HEK293 (cell line): ENCODE measurements around the gene CCR6.

Source experiments
- CTCF ChIA-PET: fragments of 350-600 bp; formaldehyde crosslinking; extraction: SDS; loops from one replicate; lab custom pipeline; 2021; ENCODE audit warnings: antibody characterized with exemption; lab: Yijun Ruan, JAX
- POLR2A ChIA-PET: fragments of 300-600 bp; formaldehyde crosslinking; extraction: SDS; loops from one replicate; lab custom pipeline; 2020; ENCODE audit warnings: antibody characterized with exemption, inconsistent platforms; lab: Yijun Ruan, JAX
- H3K27ac ChIP-seq: fragments of 200-500 bp; sonication (Bioruptor generic); 2 replicates; pipeline ENCODE4 v1.5.1; 2014; ENCODE audit warnings: low read depth, low read length, control low read depth, inconsistent platforms; ENCODE audit errors: extremely low read depth
- H3K36me3 ChIP-seq, 2 experiments: fragments of 200-500 bp in 1 of 2; sonication (Bioruptor generic) in 1 of 2; 1 replicate in 1 of 2; 2 replicates in 1 of 2; pipeline ENCODE4 v1.5.1; 2014 to 2017; ENCODE audit warnings: inconsistent platforms in 2 of 2, low read length in 2 of 2; ENCODE audit not compliant: control insufficient read depth in 2 of 2, insufficient read depth in 1 of 2
- H3K4me1 ChIP-seq: fragments of 200-500 bp; sonication (Bioruptor generic); 2 replicates; pipeline ENCODE4 v1.5.1; 2014; ENCODE audit warnings: mild to moderate bottlenecking, low read length, inconsistent platforms; ENCODE audit not compliant: control insufficient read depth, insufficient read depth
- H3K4me3 ChIP-seq: 2 replicates; pipeline ENCODE4 v1.5.1; 2011; ENCODE audit warnings: low read depth, mild to moderate bottlenecking, control low read depth, low read length, moderate library complexity
- H3K9me3 ChIP-seq: fragments of 200-500 bp; sonication (Bioruptor generic); 2 replicates; pipeline ENCODE4 v1.5.1; 2014; ENCODE audit warnings: low read depth, low read length, inconsistent platforms; ENCODE audit not compliant: control insufficient read depth, insufficient read depth
- EGR2 ChIP-seq: fragments of 450-650 bp; formaldehyde crosslinking; IDR thresholded peaks from 2 replicates; pipeline ENCODE4 v1.5.1; 2016; ENCODE audit warnings: low read depth, missing biosample characterization, missing genetic modification characterization
- GLI2 ChIP-seq: fragments of 450-650 bp; formaldehyde crosslinking; IDR thresholded peaks from 2 replicates; pipeline ENCODE4; 2017; ENCODE audit warnings: missing biosample characterization, missing genetic modification characterization, low read depth, borderline replicate concordance
- YY1 ChIP-seq: fragments of 450-650 bp; formaldehyde crosslinking; IDR thresholded peaks from 2 replicates; pipeline ENCODE4 v1.5.1; 2018; ENCODE audit warnings: missing biosample characterization, missing genetic modification characterization
- ZBTB48 ChIP-seq: fragments of 450-650 bp; formaldehyde crosslinking; IDR thresholded peaks from 2 replicates; pipeline ENCODE4 v1.5.1; 2016; ENCODE audit warnings: missing biosample characterization, missing genetic modification characterization
- ZNF174 ChIP-seq: fragments of 450-650 bp; formaldehyde crosslinking; IDR thresholded peaks from 2 replicates; pipeline ENCODE4 v1.5.0; 2017; ENCODE audit warnings: missing biosample characterization, mild to moderate bottlenecking, missing genetic modification characterization
- ZNF184 ChIP-seq: fragments of 450-650 bp; IDR thresholded peaks from 2 replicates; pipeline ENCODE4 v1.5.1; 2018; ENCODE audit warnings: missing biosample characterization, mild to moderate bottlenecking, missing genetic modification characterization
- ZNF214 ChIP-seq: fragments of 450-650 bp; formaldehyde crosslinking; IDR thresholded peaks from 2 replicates; pipeline ENCODE4 v1.5.1; 2017; ENCODE audit warnings: missing biosample characterization, mild to moderate bottlenecking, missing genetic modification characterization, borderline replicate concordance
- ZNF239 ChIP-seq: fragments of 450-650 bp; formaldehyde crosslinking; IDR thresholded peaks from 2 replicates; pipeline ENCODE4 v1.5.1; 2016; ENCODE audit warnings: missing biosample characterization, missing genetic modification characterization
- ZNF335 ChIP-seq: fragments of 450-650 bp; formaldehyde crosslinking; conservative IDR thresholded peaks from 2 replicates; pipeline ENCODE4 v1.5.1; 2016; ENCODE audit warnings: missing biosample characterization, missing genetic modification characterization
- ZNF416 ChIP-seq: fragments of 450-650 bp; formaldehyde crosslinking; IDR thresholded peaks from 2 replicates; pipeline ENCODE4 v1.5.1; 2016; ENCODE audit warnings: missing biosample characterization, missing genetic modification characterization
- ZNF529 ChIP-seq: fragments of 450-650 bp; formaldehyde crosslinking; IDR thresholded peaks from 2 replicates; pipeline ENCODE4 v1.5.1; 2017; ENCODE audit warnings: missing genetic modification characterization, missing biosample characterization; ENCODE audit not compliant: insufficient replicate concordance
- ZNF555 ChIP-seq: fragments of 450-650 bp; formaldehyde crosslinking; conservative IDR thresholded peaks from 2 replicates; pipeline ENCODE4 v1.5.1; 2017; ENCODE audit warnings: missing biosample characterization, mild to moderate bottlenecking, missing genetic modification characterization, inconsistent platforms
- ZNF558 ChIP-seq: fragments of 450-650 bp; formaldehyde crosslinking; IDR thresholded peaks from 2 replicates; pipeline ENCODE4 v1.5.1; 2016; ENCODE audit warnings: missing biosample characterization, missing genetic modification characterization
- ZNF792 ChIP-seq: fragments of 450-650 bp; formaldehyde crosslinking; IDR thresholded peaks from 2 replicates; pipeline ENCODE4 v1.5.1; 2016; ENCODE audit warnings: missing biosample characterization, missing genetic modification characterization
- ZNF837 ChIP-seq: fragments of 450-650 bp; formaldehyde crosslinking; IDR thresholded peaks from 2 replicates; pipeline ENCODE4 v1.5.1; 2016; ENCODE audit warnings: missing biosample characterization, missing genetic modification characterization
- TF ChIP-seq, protein P1 (sequence below): fragments of 450-650 bp; formaldehyde crosslinking; IDR thresholded peaks from 2 replicates; pipeline ENCODE4 v1.5.1; 2016; ENCODE audit warnings: missing biosample characterization, missing genetic modification characterization
- TF ChIP-seq, protein P2 (sequence below): fragments of 450-650 bp; formaldehyde crosslinking; IDR thresholded peaks from 2 replicates; pipeline ENCODE4 v1.5.1; 2016; ENCODE audit warnings: missing biosample characterization, missing genetic modification characterization, borderline replicate concordance
- TF ChIP-seq, protein P3 (sequence below): sonication (generic); formaldehyde crosslinking; IDR thresholded peaks from 2 replicates; pipeline ENCODE4 v1.8.1; 2022; ENCODE audit warnings: mild to moderate bottlenecking, moderate library complexity, missing genetic modification reagents
- TF ChIP-seq, protein P4 (sequence below): fragments of 450-650 bp; formaldehyde crosslinking; IDR thresholded peaks from 2 replicates; pipeline ENCODE4 v1.5.1; 2016; ENCODE audit warnings: missing biosample characterization, missing genetic modification characterization, borderline replicate concordance

CCR6 gene

DNA sequence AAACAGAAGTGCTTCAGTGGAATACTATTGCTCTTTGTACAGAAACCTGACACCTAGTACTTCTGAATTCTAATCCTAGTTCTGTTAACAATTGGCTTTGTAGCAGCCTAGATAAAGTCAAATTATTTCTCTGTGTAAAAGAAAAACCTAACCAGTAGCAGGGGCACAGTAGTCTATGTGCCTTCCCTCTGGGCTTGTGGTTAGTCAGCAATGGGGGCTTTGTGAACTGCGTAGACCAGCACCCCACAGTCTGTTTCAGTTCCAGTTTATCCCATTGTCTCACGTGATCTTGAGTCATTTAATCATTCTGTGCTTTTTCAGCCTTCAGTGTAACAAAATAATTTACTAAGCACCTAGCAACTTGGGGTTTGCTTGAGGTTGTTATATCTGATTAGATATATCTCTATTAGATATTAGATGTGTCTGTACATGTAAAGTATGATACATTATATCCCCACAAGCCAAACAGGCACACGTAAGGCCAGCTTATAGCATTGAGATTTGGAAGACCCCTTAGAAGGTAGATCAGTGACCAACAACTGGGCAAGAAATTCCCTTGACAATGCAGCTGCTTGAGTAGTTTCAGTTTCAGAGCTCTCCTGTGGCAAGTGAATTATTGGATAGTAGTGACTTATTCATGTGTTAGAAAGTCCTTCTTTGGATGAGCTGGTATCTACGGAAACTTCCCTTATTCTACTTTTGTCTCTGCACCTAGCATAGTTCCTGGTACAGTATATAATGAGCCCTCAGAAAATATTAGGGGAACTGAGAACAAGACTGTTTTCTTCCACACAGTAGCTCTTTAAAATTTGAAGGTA lies 27.9 kb upstream of the CCR6 start:
- no peaks in the 10 kb centered on the region for H3K4me1 ChIP-seq
- TF ChIP-seq ZNF792 (tag by site-specific recombination) (no peak), ZNF529 (tag by site-specific recombination) (no peak), ZBTB48 (tag by site-specific recombination) (no peak), YY1 (tag by site-specific recombination) (no peak), ZNF239 (tag by site-specific recombination) (no peak), GLI2 (no peak), ZNF184 (no peak), ZNF214 (tag by site-specific recombination) (no peak), ZNF335 (no peak), ZNF416 (no peak), ZNF174 (tag by site-specific recombination) (no peak), ZNF555 (tag by site-specific recombination) (no peak), ZNF837 (tag by site-specific recombination) (no peak), EGR2 (tag by site-specific recombination) (no peak), ZNF558 (no peak)
- TF ChIP-seq, protein P1, sequence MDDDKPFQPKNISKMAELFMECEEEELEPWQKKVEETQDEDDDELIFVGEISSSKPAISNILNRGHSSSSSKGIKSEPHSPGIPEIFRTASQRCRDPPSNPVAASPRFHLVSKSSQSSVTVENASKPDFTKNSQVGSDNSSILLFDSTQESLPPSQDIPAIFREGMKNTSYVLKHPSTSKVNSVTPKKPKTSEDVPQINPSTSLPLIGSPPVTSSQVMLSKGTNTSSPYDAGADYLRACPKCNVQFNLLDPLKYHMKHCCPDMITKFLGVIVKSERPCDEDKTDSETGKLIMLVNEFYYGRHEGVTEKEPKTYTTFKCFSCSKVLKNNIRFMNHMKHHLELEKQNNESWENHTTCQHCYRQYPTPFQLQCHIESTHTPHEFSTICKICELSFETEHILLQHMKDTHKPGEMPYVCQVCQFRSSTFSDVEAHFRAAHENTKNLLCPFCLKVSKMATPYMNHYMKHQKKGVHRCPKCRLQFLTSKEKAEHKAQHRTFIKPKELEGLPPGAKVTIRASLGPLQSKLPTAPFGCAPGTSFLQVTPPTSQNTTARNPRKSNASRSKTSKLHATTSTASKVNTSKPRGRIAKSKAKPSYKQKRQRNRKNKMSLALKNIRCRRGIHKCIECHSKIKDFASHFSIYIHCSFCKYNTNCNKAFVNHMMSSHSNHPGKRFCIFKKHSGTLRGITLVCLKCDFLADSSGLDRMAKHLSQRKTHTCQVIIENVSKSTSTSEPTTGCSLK (tag by site-specific recombination): no peak
- TF ChIP-seq, protein P2, sequence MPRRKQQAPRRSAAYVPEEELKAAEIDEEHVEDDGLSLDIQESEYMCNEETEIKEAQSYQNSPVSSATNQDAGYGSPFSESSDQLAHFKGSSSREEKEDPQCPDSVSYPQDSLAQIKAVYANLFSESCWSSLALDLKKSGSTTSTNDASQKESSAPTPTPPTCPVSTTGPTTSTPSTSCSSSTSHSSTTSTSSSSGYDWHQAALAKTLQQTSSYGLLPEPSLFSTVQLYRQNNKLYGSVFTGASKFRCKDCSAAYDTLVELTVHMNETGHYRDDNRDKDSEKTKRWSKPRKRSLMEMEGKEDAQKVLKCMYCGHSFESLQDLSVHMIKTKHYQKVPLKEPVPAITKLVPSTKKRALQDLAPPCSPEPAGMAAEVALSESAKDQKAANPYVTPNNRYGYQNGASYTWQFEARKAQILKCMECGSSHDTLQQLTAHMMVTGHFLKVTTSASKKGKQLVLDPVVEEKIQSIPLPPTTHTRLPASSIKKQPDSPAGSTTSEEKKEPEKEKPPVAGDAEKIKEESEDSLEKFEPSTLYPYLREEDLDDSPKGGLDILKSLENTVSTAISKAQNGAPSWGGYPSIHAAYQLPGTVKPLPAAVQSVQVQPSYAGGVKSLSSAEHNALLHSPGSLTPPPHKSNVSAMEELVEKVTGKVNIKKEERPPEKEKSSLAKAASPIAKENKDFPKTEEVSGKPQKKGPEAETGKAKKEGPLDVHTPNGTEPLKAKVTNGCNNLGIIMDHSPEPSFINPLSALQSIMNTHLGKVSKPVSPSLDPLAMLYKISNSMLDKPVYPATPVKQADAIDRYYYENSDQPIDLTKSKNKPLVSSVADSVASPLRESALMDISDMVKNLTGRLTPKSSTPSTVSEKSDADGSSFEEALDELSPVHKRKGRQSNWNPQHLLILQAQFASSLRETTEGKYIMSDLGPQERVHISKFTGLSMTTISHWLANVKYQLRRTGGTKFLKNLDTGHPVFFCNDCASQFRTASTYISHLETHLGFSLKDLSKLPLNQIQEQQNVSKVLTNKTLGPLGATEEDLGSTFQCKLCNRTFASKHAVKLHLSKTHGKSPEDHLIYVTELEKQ: no peak
- TF ChIP-seq, protein P3, sequence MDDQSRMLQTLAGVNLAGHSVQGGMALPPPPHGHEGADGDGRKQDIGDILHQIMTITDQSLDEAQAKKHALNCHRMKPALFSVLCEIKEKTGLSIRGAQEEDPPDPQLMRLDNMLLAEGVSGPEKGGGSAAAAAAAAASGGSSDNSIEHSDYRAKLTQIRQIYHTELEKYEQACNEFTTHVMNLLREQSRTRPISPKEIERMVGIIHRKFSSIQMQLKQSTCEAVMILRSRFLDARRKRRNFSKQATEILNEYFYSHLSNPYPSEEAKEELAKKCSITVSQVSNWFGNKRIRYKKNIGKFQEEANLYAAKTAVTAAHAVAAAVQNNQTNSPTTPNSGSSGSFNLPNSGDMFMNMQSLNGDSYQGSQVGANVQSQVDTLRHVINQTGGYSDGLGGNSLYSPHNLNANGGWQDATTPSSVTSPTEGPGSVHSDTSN: no peak
- TF ChIP-seq, protein P4, sequence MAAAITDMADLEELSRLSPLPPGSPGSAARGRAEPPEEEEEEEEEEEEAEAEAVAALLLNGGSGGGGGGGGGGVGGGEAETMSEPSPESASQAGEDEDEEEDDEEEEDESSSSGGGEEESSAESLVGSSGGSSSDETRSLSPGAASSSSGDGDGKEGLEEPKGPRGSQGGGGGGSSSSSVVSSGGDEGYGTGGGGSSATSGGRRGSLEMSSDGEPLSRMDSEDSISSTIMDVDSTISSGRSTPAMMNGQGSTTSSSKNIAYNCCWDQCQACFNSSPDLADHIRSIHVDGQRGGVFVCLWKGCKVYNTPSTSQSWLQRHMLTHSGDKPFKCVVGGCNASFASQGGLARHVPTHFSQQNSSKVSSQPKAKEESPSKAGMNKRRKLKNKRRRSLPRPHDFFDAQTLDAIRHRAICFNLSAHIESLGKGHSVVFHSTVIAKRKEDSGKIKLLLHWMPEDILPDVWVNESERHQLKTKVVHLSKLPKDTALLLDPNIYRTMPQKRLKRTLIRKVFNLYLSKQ (tag by site-specific recombination): no peak
- TF ChIP-seq, all 188 proteins: peak for 0
- Histone ChIP-seq H3K27ac (no peak overlapping the region), H3K4me3 (no peak overlapping the region), H3K36me3 (no peaks in the 10 kb centered on the region), H3K9me3 (no peaks in the 10 kb centered on the region)
- POLR2A ChIA-PET: no interaction called here
- CTCF ChIA-PET: no interaction called here
